AG04449 (cell line): ENCODE data around the gene KANTR.

ENCODE experiments used
- CTCF ChIA-PET: fragments of 350-600 bp; formaldehyde crosslinking; extraction: SDS; loops from one replicate; lab custom pipeline; 2021; ENCODE audit warnings: antibody characterized with exemption; lab: Yijun Ruan, JAX
- POLR2A ChIA-PET: fragments of 400-600, 350-600 bp; formaldehyde crosslinking; extraction: SDS; loops from one replicate; lab custom pipeline; 2020; ENCODE audit warnings: antibody characterized with exemption, inconsistent platforms; lab: Yijun Ruan, JAX
- DNase-seq: peaks from one replicate; pipeline ENCODE4 v3.0.0-alpha.2; 2010; ENCODE audit warnings: low read depth, low spot score
- H3K4me3 ChIP-seq: 2 replicates; pipeline ENCODE4 v1.5.1; 2011; ENCODE audit warnings: low read depth, mild to moderate bottlenecking, control low read depth, low read length
- TF ChIP-seq, protein P1 (sequence below): IDR thresholded peaks from one replicate; pipeline ENCODE4 v1.5.1; 2011; ENCODE audit warnings: mild to moderate bottlenecking, moderate library complexity, low read length, control low read depth, inconsistent platforms; ENCODE audit not compliant: insufficient read depth; ENCODE audit errors: missing control alignments

The KANTR gene

DNA sequence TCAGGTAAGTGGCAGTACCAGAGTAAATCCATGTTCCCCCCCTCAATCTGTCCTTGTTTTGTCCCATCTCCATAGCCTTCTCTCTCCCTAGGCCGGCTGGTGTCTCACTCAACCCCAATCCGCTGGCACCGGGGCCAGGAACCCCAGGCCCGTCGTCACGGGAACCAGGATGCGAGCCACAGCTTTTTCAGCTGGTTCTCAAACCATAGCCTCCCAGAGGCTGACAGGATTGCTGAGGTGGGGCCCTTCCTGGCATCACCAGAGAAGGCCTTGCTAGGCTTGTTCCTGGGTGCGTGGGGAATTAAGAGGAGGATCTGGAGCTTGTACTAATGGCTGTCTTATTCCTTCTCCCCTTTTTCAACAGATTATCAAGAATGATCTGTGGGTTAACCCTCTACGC, 9.1 kb upstream of the KANTR start:
- TF ChIP-seq, protein P1, sequence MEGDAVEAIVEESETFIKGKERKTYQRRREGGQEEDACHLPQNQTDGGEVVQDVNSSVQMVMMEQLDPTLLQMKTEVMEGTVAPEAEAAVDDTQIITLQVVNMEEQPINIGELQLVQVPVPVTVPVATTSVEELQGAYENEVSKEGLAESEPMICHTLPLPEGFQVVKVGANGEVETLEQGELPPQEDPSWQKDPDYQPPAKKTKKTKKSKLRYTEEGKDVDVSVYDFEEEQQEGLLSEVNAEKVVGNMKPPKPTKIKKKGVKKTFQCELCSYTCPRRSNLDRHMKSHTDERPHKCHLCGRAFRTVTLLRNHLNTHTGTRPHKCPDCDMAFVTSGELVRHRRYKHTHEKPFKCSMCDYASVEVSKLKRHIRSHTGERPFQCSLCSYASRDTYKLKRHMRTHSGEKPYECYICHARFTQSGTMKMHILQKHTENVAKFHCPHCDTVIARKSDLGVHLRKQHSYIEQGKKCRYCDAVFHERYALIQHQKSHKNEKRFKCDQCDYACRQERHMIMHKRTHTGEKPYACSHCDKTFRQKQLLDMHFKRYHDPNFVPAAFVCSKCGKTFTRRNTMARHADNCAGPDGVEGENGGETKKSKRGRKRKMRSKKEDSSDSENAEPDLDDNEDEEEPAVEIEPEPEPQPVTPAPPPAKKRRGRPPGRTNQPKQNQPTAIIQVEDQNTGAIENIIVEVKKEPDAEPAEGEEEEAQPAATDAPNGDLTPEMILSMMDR = no peak
- CTCF ChIA-PET = no interaction called here
- DNase-seq = no peak
- H3K4me3 ChIP-seq = no peak overlapping the region
- POLR2A ChIA-PET = no interaction called here

DNA sequence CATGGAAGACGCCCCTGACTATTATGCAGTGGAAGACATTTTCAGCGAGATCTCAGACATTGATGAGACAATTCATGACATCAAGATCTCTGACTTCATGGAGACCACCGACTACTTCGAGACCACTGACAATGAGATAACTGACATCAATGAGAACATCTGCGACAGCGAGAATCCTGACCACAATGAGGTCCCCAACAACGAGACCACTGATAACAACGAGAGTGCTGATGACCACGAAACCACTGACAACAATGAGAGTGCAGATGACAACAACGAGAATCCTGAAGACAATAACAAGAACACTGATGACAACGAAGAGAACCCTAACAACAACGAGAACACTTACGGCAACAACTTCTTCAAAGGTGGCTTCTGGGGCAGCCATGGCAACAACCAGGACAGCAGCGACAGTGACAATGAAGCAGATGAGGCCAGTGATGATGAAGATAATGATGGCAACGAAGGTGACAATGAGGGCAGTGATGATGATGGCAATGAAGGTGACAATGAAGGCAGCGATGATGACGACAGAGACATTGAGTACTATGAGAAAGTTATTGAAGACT, 8.2 kb upstream of the KANTR start:
- no peak for DNase-seq
- ChIA-PET POLR2A (no interaction called here), CTCF (no interaction called here)
- H3K4me3 ChIP-seq = no peak overlapping the region
- TF ChIP-seq, protein P1 = no peak

- POLR2A ChIA-PET = no interaction called here
- H3K4me3 ChIP-seq = no peak overlapping the region
- TF ChIP-seq, protein P1 = no peak
- CTCF ChIA-PET = interaction anchor here (1.2 kb wide), 1 partner anchor 15 kb away, joined by 3 read pairs; no protein-coding TSS in a partner anchor
- no peak for DNase-seq
Measured at GRCh38 chrX:53086464-53086863, 7.5 kb upstream of the KANTR start.

GRCh38 chrX:53087388-53087831, 6.5 kb upstream of the KANTR start:
- H3K4me3 ChIP-seq = no peak overlapping the region
- DNase-seq = no peak
- TF ChIP-seq, protein P1 = no peak
- ChIA-PET CTCF (interaction anchor here (1.2 kb wide), 1 partner anchor 16 kb away, joined by 3 read pairs; no protein-coding TSS in a partner anchor), POLR2A (no interaction called here)

DNA sequence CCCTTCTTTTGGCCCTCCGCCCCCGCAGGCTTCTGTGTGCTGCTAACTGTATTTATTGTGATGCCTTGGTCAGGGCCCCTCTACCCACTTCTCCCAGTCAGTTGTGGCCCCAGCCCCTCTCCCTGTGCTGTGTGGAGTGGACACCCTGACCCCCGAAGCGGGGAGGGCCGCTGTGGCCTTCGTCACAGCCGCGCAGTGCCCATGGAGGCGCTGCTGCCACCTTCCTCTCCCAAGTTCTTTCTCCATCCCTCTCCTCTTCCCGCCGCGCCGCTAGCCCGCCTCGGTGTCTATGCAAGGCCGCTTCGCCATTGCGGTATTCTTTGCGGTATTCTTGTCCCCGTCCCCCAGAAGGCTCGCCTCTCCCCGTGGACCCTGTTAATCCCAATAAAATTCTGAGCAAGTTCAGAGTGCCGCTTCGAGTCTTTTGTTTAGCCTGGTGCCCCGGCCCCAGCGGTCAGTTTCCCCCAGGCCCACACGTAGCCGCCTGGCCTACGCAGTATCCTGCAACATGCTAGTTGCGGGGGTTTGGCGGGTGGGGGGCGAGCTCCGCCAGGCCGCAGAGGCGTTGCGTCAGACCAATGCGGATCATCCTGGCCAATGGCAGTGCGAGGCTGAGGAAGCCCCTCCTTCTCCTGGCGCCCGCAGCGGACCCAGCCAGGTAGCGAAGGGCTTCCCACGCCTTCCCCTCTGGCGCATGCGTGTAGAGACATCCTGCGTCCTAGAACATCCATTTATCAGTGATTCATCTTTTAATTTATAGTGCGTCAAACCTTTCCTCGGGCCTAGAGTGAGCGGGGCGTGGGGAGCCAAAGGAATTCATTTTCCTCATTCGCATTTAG, 5.6 kb upstream of the KANTR start:
- H3K4me3 ChIP-seq = peak overlapping the region; percentile 48
- TF ChIP-seq, protein P1 = no peak
- no peak for DNase-seq
- CTCF ChIA-PET = interaction anchor here (3.7 kb wide), 1 partner anchor 17 kb away, joined by 23 read pairs; no protein-coding TSS in a partner anchor
- POLR2A ChIA-PET = no interaction called here

- CTCF ChIA-PET = interaction anchor here (0.8 to 3.7 kb wide), 2 partner anchors 16 to 18 kb away, joined by 3 to 23 read pairs; no protein-coding TSS in a partner anchor
- peak overlapping the region; percentile 48 for H3K4me3 ChIP-seq
- TF ChIP-seq, protein P1 = peak; percentile 65
- no peak for DNase-seq
- POLR2A ChIA-PET = no interaction called here
Measured at GRCh38 chrX:53089224-53089842, 4.6 kb upstream of the KANTR start.
